HepG2 (cell line): ENCODE results near the gene TYMS. TPM values are rescaled to one million over a fixed set of nuclear protein-coding genes. Genes with fewer than 3 reads are reported as not detected.

ENCODE experiments used
- FOXA3 ChIP-seq: IDR thresholded peaks from 2 replicates; pipeline ENCODE4 v1.6.1; 2016; ENCODE audit warnings: missing genetic modification reagents, missing compliant biosample characterization
- FOXJ3 ChIP-seq: sonication (generic); formaldehyde crosslinking; IDR thresholded peaks from 2 replicates; pipeline ENCODE4 v1.4.0; 2020; ENCODE audit warnings: missing genetic modification reagents, mild to moderate bottlenecking, borderline replicate concordance
- GABPA ChIP-seq, 2 experiments: IDR thresholded peaks; 2 replicates each; pipeline ENCODE4 v1.6.1; 2011 to 2016; ENCODE audit warnings: low read depth in 2 of 2, low read length in 1 of 2, missing biosample characterization in 1 of 2, missing genetic modification characterization in 1 of 2
- NFYC ChIP-seq: IDR thresholded peaks from 2 replicates; pipeline ENCODE4 v1.6.1; 2016; ENCODE audit warnings: missing genetic modification reagents, missing compliant biosample characterization
- SOX5 ChIP-seq: IDR thresholded peaks from 2 replicates; pipeline ENCODE4 v1.6.1; 2016; ENCODE audit warnings: borderline replicate concordance
- SOX6 ChIP-seq, 2 experiments: fragments of 450-650 bp in 1 of 2; sonication (generic) in 1 of 2; formaldehyde crosslinking in 1 of 2; IDR thresholded peaks; 2 replicates each; pipeline versions ENCODE4 v1.4.0 to v1.6.1; 2017 to 2020; ENCODE audit warnings: antibody characterized with exemption in 1 of 2, mild to moderate bottlenecking in 1 of 2, missing genetic modification reagents in 1 of 2
- SRY ChIP-seq: sonication (generic); formaldehyde crosslinking; IDR thresholded peaks from 2 replicates; pipeline ENCODE4 v1.8.0; 2022; ENCODE audit warnings: mild to moderate bottlenecking, missing genetic modification reagents
- ZBTB7B ChIP-seq: sonication (generic); formaldehyde crosslinking; IDR thresholded peaks from 2 replicates; pipeline ENCODE4 v1.4.0; 2020; ENCODE audit warnings: missing genetic modification reagents
- ZFY ChIP-seq: sonication (generic); formaldehyde crosslinking; IDR thresholded peaks from 2 replicates; pipeline ENCODE4 v1.4.0; 2020; ENCODE audit warnings: missing genetic modification reagents
- ZNF383 ChIP-seq: sonication (generic); formaldehyde crosslinking; IDR thresholded peaks from 2 replicates; pipeline ENCODE4 v1.4.0; 2020; ENCODE audit warnings: missing genetic modification reagents, mild to moderate bottlenecking, borderline replicate concordance
- ZNF44 ChIP-seq: sonication (generic); formaldehyde crosslinking; IDR thresholded peaks from 2 replicates; pipeline ENCODE4 v1.5.1; 2020; ENCODE audit warnings: mild to moderate bottlenecking, missing genetic modification reagents
- ZNF550 ChIP-seq: sonication (generic); formaldehyde crosslinking; IDR thresholded peaks from 2 replicates; pipeline ENCODE4 v1.4.0; 2020; ENCODE audit warnings: mild to moderate bottlenecking, missing genetic modification reagents, borderline replicate concordance
- ZNF619 ChIP-seq: sonication (generic); formaldehyde crosslinking; IDR thresholded peaks from 2 replicates; pipeline ENCODE4 v1.4.0; 2020; ENCODE audit warnings: mild to moderate bottlenecking, missing genetic modification reagents
- ZNF709 ChIP-seq: sonication (generic); formaldehyde crosslinking; IDR thresholded peaks from 2 replicates; pipeline ENCODE4 v1.5.0; 2020; ENCODE audit warnings: mild to moderate bottlenecking, missing genetic modification reagents
- polyA plus RNA-seq, 8 experiments: library from polyadenylated mRNA; depleted of rRNA in 3 of 8; stranded (reverse) in 7 of 8; unstranded in 1 of 8; fragments of >200 nt; fragmentation: Illumina TruSeq in 4 of 8; extraction: Trizol in 4 of 8; gene quantifications; 2 replicates each; pipeline versions ENCODE4 v1.2.1 to v1.2.3, GENCODE V29; 2011 to 2016; ENCODE audit warnings: low read depth in 4 of 8, missing spikeins in 1 of 8, mixed read lengths in 1 of 8; ENCODE audit not compliant: insufficient read depth in 1 of 8
- total RNA-seq, 5 experiments: library from RNA; depleted of rRNA; stranded (reverse); fragments of >200 nt; fragmentation: Illumina TruSeq; extraction: Trizol; gene quantifications; 2 replicates each; pipeline ENCODE4 v1.2.3, GENCODE V29; 2016; ENCODE audit warnings: low read depth in 1 of 5
- TF ChIP-seq, protein P1 (sequence below): sonication (generic); formaldehyde crosslinking; conservative IDR thresholded peaks from 2 replicates; pipeline ENCODE4 v1.8.0; 2022; ENCODE audit warnings: missing genetic modification reagents
- TF ChIP-seq, protein P2 (sequence below): sonication (generic); formaldehyde crosslinking; IDR thresholded peaks from 2 replicates; pipeline ENCODE4 v1.5.0; 2020; ENCODE audit warnings: missing genetic modification reagents
- TF ChIP-seq, protein P3 (sequence below): sonication (generic); formaldehyde crosslinking; IDR thresholded peaks from 2 replicates; pipeline ENCODE4 v1.9.0; 2021; ENCODE audit warnings: missing genetic modification reagents, borderline replicate concordance
- TF ChIP-seq, protein P4 (sequence below): sonication (generic); formaldehyde crosslinking; conservative IDR thresholded peaks from 2 replicates; pipeline ENCODE4 v1.8.0; 2022; ENCODE audit warnings: low read depth, missing genetic modification reagents
- TF ChIP-seq, protein P5 (sequence below): fragments of 450-650 bp; IDR thresholded peaks from 2 replicates; pipeline ENCODE4 v1.6.1; 2016

The TYMS gene
- total and polyA plus RNA-seq, 2 of the 13 experiments (the other 11 are each of a cell fraction or from before 2014, with no cell fraction given), result 80.1 to 106 TPM

DNA sequence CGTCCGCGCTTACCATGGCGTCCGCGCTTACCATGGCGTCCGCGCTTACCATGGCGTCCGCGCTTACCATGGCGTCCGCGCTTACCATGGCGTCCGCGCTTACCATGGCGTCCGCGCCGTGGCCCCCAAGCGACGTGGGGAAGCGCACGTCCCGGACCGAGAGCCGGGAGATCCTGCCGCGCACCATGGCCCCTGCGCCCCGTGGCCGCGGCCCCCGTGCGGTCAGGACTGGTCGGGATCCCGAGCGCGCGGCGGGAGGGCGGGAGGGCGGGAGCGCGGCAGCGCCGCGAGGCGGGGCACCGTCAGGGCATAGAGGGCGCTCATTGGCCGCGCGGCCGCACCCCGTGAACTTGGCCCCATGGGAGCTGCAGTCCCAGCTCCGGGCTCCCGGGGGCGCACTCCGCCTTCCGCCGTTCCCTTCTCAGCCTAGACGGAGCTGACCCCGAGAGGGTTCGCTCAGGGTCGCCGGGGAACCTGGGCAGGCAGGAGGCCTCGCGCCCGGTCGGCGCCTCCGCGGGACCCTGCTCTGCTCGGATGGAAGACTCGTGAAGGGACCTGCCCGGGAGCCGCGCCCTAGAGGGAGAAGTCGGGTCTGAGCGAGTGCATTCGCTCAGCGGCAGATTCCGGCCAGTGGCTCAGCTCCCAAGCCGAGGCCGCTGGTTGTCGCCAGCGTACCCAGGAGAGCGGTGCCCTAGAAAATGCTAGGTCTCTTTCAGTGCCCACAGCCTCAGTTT, 55.1 kb downstream of the TYMS start, which contains the start of gene ENOSF1 (continued):
- TF ChIP-seq, protein P1, sequence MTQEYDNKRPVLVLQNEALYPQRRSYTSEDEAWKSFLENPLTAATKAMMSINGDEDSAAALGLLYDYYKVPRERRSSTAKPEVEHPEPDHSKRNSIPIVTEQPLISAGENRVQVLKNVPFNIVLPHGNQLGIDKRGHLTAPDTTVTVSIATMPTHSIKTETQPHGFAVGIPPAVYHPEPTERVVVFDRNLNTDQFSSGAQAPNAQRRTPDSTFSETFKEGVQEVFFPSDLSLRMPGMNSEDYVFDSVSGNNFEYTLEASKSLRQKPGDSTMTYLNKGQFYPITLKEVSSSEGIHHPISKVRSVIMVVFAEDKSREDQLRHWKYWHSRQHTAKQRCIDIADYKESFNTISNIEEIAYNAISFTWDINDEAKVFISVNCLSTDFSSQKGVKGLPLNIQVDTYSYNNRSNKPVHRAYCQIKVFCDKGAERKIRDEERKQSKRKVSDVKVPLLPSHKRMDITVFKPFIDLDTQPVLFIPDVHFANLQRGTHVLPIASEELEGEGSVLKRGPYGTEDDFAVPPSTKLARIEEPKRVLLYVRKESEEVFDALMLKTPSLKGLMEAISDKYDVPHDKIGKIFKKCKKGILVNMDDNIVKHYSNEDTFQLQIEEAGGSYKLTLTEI, result no peak
- TF ChIP-seq FOXJ3 (CRISPR knock-in tag) (no peak), SOX6 (IDR thresholded peaks at IDR 0.05) (no peak), SOX6 (CRISPR knock-in tag; IDR thresholded peaks at IDR 0.05) (0 out of 2 replicates have a peak, but pooled peaks have one; percentile 9), SOX5 (CRISPR knock-in tag) (no peak), ZBTB7B (CRISPR knock-in tag) (no peak), ZNF550 (CRISPR knock-in tag) (no peak), FOXA3 (CRISPR knock-in tag) (peak; percentile 43), SRY (CRISPR knock-in tag) (peak; percentile 69), ZNF44 (no peak), ZNF709 (CRISPR knock-in tag) (peak; percentile 96), NFYC (CRISPR knock-in tag) (no peak; the same call in 1 of the 2 replicates), ZFY (CRISPR knock-in tag) (peak; percentile 69), ZNF383 (CRISPR knock-in tag) (no peak), ZNF619 (no peak), GABPA (IDR thresholded peaks at IDR 0.05; ENCODE audit: low read depth, low read length) (no peak), GABPA (CRISPR knock-in tag; IDR thresholded peaks at IDR 0.05; ENCODE audit: low read depth) (no peak)
- TF ChIP-seq, protein P2, sequence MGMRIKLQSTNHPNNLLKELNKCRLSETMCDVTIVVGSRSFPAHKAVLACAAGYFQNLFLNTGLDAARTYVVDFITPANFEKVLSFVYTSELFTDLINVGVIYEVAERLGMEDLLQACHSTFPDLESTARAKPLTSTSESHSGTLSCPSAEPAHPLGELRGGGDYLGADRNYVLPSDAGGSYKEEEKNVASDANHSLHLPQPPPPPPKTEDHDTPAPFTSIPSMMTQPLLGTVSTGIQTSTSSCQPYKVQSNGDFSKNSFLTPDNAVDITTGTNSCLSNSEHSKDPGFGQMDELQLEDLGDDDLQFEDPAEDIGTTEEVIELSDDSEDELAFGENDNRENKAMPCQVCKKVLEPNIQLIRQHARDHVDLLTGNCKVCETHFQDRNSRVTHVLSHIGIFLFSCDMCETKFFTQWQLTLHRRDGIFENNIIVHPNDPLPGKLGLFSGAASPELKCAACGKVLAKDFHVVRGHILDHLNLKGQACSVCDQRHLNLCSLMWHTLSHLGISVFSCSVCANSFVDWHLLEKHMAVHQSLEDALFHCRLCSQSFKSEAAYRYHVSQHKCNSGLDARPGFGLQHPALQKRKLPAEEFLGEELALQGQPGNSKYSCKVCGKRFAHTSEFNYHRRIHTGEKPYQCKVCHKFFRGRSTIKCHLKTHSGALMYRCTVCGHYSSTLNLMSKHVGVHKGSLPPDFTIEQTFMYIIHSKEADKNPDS, result no peak
- TF ChIP-seq, protein P3, sequence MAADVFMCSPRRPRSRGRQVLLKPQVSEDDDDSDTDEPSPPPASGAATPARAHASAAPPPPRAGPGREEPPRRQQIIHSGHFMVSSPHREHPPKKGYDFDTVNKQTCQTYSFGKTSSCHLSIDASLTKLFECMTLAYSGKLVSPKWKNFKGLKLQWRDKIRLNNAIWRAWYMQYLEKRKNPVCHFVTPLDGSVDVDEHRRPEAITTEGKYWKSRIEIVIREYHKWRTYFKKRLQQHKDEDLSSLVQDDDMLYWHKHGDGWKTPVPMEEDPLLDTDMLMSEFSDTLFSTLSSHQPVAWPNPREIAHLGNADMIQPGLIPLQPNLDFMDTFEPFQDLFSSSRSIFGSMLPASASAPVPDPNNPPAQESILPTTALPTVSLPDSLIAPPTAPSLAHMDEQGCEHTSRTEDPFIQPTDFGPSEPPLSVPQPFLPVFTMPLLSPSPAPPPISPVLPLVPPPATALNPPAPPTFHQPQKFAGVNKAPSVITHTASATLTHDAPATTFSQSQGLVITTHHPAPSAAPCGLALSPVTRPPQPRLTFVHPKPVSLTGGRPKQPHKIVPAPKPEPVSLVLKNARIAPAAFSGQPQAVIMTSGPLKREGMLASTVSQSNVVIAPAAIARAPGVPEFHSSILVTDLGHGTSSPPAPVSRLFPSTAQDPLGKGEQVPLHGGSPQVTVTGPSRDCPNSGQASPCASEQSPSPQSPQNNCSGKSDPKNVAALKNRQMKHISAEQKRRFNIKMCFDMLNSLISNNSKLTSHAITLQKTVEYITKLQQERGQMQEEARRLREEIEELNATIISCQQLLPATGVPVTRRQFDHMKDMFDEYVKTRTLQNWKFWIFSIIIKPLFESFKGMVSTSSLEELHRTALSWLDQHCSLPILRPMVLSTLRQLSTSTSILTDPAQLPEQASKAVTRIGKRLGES (CRISPR knock-in tag), result no peak
- TF ChIP-seq, protein P4, sequence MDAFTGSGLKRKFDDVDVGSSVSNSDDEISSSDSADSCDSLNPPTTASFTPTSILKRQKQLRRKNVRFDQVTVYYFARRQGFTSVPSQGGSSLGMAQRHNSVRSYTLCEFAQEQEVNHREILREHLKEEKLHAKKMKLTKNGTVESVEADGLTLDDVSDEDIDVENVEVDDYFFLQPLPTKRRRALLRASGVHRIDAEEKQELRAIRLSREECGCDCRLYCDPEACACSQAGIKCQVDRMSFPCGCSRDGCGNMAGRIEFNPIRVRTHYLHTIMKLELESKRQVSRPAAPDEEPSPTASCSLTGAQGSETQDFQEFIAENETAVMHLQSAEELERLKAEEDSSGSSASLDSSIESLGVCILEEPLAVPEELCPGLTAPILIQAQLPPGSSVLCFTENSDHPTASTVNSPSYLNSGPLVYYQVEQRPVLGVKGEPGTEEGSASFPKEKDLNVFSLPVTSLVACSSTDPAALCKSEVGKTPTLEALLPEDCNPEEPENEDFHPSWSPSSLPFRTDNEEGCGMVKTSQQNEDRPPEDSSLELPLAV (CRISPR knock-in tag), result no peak
- TF ChIP-seq, protein P5, sequence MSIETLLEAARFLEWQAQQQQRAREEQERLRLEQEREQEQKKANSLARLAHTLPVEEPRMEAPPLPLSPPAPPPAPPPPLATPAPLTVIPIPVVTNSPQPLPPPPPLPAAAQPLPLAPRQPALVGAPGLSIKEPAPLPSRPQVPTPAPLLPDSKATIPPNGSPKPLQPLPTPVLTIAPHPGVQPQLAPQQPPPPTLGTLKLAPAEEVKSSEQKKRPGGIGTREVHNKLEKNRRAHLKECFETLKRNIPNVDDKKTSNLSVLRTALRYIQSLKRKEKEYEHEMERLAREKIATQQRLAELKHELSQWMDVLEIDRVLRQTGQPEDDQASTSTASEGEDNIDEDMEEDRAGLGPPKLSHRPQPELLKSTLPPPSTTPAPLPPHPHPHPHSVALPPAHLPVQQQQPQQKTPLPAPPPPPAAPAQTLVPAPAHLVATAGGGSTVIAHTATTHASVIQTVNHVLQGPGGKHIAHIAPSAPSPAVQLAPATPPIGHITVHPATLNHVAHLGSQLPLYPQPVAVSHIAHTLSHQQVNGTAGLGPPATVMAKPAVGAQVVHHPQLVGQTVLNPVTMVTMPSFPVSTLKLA, result no peak
